ENCODE results near the gene MYL1.

Gene MYL1
- total RNA-seq = 0 reads per million in 2 donors

DNA sequence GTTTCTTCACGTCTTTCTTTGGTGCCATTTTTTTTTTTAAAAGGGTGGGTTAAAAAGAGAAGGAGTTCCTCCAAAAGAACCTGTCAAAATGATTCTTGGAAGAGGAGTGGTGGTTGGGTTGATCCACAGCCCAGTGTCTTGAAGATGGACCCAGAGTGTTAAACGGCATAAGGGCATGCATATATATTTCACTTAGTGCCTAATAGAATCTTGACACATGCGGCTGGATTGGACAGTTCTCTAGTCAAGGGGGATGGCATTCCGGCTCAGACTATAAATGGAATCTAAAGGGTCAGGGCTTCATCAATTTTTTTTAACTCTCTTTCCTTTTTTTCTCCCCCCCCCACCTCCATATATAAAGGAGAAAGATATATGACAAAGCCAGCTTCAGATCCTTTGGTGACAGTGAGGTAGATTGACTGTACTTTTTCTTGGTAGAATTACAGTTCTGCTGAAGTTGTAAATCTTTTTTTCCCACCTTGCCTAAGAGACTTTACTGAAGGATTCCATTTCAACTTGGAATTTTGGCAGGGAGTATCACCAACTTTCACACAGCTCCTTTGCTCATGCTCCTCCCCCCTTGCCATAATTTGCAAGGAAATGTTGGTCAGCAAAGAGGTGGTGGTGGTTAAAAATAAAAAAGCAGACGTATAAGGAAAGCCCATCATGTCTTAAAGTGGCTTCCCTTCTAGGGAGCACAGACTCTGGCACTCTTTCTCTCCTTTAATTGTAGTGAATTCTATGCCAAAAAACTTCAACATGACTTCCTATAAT is at the start of gene MYL1:
Gene MYL1 (minus strand): TSS at position 160 of the 774 bp plus-strand sequence. CDS start 132 bp downstream, at position 28.
- DNase-seq = no peak

GRCh38 chr2:210363876-210364275 is 48.9 kb upstream of the MYL1 start:
- no peak for DNase-seq

DNA sequence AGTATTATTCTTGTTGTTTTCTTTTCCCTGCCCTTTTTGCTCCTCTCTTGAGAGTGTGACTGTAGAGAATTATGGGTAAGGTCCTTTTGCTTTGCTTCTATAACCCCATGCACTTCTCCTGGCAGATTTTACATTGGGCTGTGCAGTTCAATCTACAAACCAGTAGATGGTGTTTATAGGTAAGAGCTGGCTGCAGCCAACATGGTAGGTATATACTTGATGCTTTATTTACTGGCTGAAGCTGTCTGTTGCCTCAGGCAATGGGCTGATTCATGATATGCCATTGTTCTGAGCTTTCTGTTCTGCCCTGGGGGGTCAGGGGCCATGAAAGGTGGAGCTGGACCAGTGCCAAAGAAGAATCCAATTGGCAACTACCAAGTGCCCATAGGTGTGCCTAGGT is 48.3 kb upstream of the MYL1 start:
- no peak for DNase-seq

DNA sequence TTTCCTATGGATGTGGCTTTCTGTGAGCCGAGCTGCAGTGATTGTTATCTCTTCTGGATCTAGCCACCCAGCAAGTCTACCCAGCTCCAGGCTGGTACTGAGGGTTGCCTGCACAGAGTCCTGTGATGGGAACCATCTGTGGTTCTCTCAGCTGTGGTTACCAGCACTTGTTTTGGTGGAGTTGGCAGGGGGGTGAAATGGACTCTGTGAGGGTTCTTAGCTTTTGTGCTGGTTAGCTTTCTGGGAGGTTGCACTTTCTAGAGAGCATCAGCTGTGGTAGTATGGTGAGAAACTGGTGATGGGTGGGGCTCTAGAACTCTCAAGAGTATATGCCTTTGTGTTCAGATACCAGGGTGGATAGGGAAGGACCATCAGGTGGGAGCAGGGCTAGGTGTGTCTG is 45.4 kb upstream of the MYL1 start:
- no peak for DNase-seq

- no peak for DNase-seq
Measured at GRCh38 chr2:210356944-210357343, 42.0 kb upstream of the MYL1 start.

DNA sequence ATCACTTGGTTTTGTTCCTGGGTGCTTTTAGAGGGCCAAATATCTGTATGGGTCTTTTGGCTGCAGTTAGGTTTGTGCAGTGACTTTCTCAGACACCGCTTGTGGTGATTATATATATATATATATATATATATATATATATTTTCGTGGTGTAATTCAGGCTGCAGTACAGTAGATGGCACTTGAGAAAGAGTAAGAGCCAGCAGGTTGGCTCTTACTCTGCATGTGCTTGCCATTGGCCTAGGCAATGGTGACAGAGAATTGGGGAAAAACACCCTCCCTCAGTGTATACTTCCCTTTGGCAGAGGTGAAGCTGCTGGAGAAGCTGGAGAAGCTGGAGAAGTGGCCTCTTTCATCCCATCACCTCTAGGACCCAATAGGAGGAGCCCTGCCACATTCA is 22.2 kb upstream of the MYL1 start:
- DNase-seq = no peak

GRCh38 chr2:210324906-210325305 is 9.9 kb upstream of the MYL1 start:
- no peak for DNase-seq

DNA sequence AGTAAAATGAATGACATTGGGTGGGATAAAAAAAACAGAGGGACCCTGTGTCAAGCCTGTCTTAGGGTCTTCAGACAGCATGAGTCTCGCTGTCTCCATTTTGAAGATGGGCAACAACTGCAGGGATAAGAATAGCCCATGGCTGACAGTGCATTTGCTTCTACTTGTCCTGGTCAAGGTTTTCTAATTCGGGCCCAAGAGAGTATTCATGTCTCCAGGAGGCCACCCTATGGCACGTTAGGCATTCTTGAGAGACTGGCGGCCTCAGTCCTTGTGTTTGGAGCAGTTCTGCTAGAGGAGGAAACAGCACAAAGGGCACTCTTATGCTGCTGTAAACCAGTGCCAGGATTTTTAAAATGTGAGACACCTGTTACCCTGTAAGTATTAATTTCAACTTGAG is 9.5 kb upstream of the MYL1 start:
- no peak for DNase-seq

- no peak for DNase-seq
Measured at GRCh38 chr2:210323003-210323402, 8.0 kb upstream of the MYL1 start.

DNA sequence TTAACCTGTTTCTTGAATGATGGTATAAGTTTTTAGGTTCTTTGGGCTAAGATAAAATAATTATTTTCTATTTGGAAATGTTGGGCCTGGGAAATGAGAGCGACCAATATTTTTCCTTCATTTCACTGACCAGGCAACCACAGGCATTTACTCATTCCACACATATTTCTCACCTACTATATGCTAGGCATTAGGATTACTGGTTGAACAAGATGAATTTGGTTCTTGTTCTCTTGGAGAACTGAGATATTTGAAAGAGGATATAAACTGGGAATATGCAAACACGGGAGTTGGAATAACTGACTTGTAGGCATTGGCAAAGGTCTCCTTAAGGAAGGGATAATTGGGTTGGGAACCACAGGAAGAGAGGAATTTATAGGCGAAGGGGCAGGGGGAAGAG is 3.9 kb upstream of the MYL1 start:
- DNase-seq = no peak

GRCh38 chr2:210318486-210318885 is 3.5 kb upstream of the MYL1 start:
- DNase-seq = no peak

- DNase-seq = no peak
Measured at GRCh38 chr2:210310550-210310949, 4.4 kb downstream of the MYL1 start.

GRCh38 chr2:210309548-210310233 is 5.3 kb downstream of the MYL1 start:
- DNase-seq = no peak

DNA sequence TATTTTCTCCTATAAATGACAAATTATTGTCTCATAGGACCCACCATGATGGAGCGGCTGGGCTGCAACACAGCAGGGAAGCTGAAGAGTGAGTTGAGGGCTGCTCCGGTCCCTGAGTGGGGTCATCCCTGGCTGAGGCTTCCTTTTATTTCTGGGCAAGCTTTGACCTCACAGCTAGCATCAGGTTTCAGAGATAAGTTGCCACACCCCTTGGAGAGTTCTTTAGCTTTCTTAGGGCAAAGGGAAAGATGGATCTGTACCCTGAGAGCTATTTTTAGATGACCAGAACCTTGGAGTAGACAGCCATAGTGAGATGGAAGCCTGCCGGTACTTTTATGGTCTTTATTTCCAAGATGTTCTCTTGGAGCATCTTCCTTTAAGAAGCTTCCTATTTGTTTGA is 11.5 kb downstream of the MYL1 start:
- no peak for DNase-seq

DNA sequence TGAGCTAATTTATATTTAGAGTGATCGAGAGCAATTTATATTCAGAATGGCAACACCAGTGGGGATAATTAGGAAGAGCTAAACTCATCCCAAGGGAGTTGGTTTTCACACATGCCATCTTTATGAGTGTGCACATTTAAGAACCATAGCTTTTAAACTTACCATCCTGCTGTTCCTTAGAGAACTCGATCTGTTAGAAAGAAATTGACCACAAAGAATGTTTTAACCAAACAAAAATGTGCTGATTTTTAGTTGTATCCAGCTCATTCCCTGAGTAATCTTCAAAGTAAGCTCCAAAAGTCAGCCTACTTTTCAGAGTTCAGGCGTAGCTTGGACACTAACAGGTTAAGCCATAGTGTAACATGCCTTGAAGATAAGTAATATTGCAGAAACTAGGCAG is 12.6 kb downstream of the MYL1 start:
- DNase-seq = no peak

DNA sequence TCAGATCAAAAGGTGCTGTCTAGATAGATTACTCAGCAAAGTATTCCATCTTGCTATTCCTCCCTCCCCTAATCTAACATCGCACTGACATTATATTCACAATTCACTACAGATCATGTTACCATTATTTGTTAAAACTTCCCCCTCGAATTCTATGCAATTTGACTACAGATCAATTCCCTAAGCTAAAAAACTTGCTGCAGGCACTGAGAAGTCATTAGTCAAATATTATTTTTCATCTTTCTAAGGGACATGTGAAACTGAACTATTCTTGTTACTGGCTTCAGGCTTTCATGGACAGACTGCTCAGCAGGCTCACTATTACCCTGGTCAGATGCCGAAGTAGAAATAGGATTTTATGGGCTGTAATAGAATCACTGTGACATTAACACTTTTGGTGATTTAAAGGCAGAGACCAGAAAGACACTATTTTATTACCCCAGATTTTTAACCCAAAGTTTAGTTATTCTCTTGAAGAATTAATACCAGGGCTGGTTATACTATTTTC is 15.1 kb downstream of the MYL1 start:
- DNase-seq = no peak

- no peak for DNase-seq
Measured at GRCh38 chr2:210288408-210288807, 26.6 kb downstream of the MYL1 start.

GRCh38 chr2:210287301-210287700 is 27.7 kb downstream of the MYL1 start:
- no peak for DNase-seq

DNA sequence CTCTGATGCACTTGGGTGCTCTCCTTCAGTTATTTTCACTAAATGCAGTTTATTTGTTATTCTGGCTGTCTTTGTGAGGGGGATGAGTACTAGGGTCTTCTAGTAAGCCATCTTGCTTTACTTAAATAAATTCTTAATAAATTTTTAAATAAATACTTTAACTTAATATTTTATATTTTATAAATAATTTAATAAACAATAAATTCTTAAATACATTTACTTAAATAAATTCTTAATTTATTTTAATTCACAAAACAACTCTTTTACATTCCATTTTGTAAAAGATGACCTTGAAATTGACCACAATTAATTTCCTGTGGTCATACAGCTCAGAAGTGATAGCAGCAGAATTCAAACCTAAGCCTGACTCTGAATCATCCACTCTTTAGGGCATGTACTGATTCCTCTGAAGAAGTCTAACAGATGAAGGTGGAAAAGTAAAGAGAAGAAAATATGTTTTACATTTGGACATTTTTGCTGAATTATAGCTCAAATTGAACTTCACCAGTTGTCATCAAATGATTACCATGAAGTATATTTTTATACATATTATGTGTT is 28.8 kb downstream of the MYL1 start:
- no peak for DNase-seq

DNA sequence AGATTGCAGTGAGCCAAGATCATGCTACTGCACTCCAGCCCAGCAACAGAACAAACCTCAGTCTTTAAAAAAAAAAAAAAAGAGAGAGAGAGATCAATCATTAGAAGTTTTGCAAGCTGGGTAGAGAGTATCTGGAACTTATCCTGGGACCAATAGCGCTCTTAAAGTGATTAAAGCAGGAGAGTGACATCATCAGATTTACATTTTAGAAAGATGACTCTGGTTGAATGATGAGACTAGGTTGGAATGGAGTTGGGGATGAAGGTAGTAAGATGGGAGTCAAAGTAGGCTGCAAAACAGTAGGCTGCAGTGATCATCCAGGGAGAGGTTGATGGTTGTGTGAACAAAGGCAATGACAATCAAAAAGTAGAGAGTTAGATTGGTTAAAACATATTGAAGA is 37.8 kb downstream of the MYL1 start:
- no peak for DNase-seq

DNA sequence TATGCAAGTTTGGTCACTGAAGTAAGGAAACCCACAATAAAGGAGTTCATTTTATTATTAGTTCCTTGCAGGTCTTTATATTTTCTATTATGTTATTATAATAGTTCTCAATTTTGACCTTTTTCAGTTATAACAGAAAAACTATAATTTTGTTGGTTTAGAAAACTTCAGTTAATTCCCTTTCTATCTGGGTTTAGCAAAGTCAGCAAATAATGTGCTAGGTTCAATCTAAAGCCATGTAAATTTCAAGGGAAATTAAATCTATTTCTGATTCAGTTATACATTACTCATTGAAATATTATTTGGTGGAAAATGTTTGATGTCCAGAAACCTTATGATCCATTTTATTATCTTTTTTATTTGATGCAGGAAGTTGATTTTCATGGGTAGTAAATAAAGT is 43.7 kb downstream of the MYL1 start:
- DNase-seq = no peak

GRCh38 chr2:210269148-210269547 is 45.8 kb downstream of the MYL1 start:
- no peak for DNase-seq

- no peak for DNase-seq
Measured at GRCh38 chr2:210268281-210268680, 46.7 kb downstream of the MYL1 start.

- DNase-seq = no peak
Measured at GRCh38 chr2:210267698-210268097, 47.3 kb downstream of the MYL1 start.

Measured in T-helper 9 cell (primary cell).